HL-60/S4 treated with retinoic acid at 250 ng/mL for 4 days and 3 days (cell line): ENCODE results near the gene TENM4.

Experiments used
- in situ Hi-C: fragments of 300-500 bp; cut with MboI; formaldehyde crosslinking; loops from 2 replicates; pipeline ENCODE4 v1.7.0; 2022; ENCODE audit warnings: low sequenced_read_pairs

The TENM4 gene

GRCh38 chr11:78952175-78952574 lies 488.7 kb downstream of the TENM4 start:
- in situ Hi-C loops, result no loop called here

DNA sequence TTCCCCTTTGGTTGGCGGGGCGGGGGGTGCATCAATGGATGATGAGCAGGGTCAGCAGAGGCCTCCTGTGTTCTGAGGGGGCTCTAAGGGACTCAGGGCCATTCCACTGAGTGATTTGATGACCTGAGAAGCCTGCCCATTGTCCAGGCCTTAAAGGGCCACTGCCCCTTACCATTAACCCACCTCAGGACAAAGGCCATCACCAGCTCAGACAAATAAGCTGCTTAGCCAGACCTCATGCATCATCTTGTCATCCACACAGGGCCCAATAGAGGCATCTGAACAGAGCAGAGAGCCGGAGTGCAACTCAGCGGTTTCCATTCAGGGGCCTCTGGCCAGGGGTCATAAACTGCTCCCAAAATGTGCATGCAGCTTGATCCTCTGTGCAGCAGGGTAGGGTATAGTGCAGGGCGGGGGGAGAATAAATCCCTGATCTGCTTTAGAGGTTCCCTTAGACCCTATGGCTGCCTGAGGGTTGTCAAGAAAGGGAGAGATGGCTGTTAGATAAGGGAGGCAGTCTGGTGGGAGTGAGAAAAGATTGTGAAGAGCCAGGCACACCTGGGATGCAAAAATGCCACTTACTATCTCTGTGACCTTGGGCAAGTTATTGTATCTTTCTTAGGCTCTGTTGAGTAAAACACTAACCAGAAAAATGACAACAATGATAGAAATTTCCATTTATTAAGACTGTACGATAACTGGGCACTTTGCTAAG lies 490.7 kb downstream of the TENM4 start:
- in situ Hi-C loops, result no loop called here

DNA sequence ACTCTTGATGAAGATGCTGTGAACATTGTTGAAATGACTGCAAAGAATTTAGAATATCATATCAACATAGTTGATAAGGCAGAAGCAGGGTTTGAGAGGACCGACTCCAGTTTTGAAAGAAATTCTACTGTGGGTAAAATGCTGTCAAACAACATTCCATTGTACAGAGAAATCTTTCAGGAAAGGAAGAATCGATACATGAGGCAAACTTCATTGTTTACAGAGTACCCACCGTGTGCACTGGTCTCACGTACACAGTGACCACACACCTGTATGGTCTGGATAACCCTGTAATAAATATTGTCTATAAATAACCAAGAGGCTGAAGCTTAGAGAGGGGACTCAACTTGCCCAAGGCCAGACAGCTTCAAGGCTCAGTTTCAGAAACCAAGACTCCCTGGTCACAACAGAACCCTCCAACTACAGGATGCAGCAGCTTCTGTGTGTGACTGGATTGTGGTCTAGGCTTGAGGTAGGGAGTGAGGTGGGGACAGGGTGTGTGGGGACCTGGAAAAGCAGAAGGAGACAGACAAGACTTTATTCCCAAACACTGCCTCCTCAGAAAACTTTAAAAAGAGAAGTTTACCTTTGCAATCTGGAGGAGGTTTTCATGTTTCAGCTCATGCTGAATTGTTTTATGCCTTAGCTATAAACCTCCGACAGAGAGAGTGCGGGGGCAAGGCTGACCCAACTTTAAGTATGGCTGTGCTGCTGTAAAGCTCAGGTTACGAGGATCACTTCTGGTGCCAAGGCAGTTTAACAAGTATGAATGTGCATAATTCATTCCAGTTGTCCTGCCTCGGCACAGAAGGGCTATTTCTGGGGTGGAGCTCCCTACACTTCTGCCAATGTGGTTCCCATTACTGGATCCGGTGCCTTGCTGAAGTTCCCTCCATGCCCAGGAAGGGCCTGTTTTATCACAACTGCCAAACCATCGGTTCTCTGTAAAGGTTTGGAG lies 493.6 kb downstream of the TENM4 start:
- in situ Hi-C loops, result no loop called here

DNA sequence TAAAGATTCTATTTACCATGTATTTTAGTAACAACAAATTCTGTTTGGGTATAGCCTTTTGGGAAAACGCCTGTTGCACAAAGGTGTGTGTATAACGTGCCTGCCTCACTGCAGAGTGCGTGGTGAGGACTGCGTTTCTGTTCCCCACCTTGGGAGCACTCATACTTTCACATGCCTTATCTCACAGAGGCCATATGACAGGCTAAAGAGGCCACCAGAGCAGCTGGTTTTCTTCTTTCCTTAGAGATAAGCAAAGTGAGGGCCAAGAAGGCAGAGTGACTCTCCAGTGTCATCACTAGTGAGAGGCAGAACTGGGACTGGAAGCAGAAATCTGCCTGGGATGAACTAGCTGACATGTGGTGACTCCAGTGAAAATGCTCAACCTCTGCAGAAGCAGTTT lies 497.0 kb downstream of the TENM4 start:
- in situ Hi-C loops, result no loop called here

- in situ Hi-C loops, result no loop called here
These were observed 497.7 kb downstream of the TENM4 start for GRCh38 chr11:78943154-78943553.

DNA sequence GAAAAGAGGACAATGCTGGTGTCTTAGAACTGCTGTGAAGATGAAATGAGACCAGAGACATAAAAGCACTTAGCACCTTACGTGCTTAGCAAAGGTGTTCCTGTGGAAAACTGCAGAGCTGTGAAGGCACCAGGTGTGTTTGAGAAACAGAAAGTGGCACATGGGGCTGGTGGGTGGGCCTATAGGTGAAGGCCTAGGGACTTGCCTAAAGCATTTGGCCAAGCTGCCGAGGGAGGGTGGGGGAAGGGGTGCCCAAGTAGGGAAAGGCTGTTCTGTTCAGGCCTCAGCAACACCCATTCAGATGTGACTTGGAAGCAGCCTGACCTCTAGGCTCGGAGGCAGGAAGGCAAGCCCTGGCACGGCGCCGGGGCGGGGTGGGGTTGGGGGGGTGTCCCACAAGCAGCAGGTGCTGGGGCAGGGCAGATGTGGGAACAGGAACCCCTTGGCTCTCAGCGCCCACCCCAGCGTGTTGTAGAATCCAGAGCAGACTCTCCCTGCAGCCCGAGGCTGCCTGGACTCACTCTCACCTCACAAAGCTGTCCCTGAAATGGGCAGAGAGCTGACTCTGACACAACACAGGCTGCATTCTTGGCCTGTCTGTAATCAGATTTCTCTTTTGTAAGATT lies 499.5 kb downstream of the TENM4 start:
- in situ Hi-C loops, result no loop called here

DNA sequence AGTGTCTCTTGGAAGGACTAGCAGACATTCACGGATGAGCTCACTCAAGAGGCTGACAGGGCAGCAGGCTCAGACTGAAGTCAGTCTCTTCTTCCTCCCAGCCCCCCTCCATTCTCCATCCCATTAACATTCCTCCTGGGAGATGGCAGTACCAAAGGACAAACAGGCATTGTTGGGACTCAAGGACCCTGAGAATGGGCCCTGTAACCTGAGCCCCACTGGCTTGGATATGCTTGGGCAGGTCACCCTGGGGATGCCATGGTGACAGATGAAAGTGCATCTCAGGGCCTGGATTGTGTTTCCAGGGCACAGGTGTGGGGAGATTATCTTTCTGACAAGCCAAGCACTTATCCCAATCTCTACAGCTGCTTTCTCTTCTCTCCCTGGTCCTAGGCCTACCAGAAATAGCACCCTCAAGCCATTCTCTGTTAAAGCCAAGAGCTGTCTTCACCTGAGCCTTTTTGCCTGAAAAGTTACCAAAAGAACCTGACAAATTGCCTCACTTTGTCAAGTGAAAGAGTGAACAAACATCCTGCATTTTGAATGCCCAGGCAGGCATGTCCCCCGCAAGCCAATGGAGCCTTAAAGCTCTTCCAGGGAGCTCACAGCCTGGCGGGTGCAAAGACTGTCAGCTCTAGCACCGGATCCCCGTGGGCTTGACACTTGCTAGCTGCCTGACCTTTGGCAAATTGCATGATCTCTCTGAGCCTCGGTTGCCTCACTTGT lies 500.2 kb downstream of the TENM4 start:
- in situ Hi-C loops, result no loop called here

GRCh38 chr11:78938971-78939370 lies 501.9 kb downstream of the TENM4 start:
- in situ Hi-C loops, result no loop called here

DNA sequence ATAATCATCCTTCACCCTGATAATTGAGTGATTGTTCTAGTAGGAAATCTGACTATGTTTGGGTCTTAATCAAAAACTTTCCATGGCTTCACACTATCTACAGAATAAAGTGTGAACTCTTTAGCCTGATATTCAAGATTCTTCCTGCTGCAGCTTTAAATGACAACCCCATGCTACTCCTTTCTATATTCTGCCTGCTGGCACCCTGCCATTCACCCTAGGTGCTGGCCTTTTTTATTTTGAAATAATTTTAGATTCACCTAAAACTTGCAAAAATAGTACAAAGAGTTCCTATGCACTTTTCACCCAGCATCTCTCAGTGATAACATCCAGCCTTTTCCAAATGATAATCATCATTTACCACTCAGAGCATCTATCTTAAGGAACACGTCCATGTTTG lies 502.8 kb downstream of the TENM4 start:
- in situ Hi-C loops, result no loop called here

GRCh38 chr11:78935398-78936068 lies 505.3 kb downstream of the TENM4 start:
- in situ Hi-C loops, result no loop called here

GRCh38 chr11:78933350-78933749 lies 507.5 kb downstream of the TENM4 start:
- in situ Hi-C loops, result no loop called here

DNA sequence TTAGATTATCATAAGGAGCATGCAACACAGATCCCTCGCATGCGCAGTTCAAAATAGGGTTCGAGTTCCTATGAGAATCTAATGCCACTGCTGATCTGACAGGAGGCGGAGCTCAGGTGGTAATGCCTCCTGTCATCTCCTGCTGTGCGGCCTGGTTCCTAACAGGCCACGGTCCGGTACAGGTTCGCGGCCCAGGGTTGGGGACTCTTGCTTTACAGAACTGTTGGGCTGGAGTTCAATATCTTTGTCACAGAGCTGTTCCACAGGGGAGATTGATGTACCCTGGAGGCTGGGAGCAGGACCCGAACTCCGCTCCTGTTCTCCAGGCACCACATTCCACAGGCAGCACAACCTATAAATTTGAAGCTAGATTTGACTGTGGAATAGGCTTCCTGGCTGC lies 508.1 kb downstream of the TENM4 start:
- in situ Hi-C loops, result no loop called here

DNA sequence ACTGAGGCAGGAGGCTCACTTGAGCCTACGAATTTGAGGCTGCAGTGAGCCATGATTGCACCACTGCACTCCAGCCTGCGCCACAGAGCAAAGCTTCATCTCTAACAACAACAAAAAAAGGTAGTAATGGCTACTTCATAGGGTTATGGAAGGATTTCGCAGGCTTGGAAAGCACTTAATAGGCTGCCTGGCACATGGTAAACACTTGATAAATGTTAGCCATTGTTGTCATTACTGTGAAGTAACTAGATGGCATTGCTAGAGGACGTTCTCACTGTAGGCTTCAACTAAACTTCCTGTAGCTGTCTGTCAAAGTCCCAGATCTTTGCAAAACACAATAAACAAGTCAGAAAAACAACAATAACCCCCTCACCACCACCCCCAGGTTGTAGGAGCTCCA lies 508.9 kb downstream of the TENM4 start:
- in situ Hi-C loops, result no loop called here

- in situ Hi-C loops, result no loop called here
These were observed 509.9 kb downstream of the TENM4 start for GRCh38 chr11:78930810-78931523.

- in situ Hi-C loops, result no loop called here
These were observed 511.0 kb downstream of the TENM4 start for GRCh38 chr11:78929906-78930220.

DNA sequence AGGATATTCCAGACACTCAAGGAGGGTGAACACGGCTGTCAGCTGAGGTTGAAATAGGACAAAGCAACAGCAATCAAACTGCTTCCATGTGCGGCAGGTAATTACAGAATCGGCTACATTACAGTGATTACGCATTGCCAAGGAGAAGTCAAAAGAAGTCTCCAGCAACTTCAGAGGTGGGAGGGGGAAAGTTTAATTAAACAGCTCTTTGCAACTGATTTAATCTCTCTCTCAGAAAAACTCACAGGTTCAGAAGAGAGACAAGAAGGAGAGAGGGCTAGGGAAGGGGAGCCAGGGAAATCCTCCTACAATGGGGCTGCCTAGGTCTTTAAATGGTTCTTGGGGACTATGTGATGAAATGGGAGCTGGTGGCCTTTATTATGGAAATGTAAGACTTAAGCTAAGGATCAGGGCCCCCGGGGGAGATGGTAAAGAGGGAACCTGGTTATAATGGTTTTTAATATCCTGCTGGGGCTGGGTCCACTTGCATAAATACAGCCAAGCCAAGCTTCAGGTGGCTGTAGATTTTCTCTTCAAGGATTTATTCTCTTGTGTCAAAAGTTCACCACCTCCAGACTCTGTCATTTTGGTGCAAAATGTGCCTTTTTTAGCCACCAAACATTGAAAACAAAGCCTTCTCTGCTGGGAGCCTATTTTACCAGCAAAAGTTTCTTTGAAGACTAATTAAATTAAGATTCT lies 511.5 kb downstream of the TENM4 start:
- in situ Hi-C loops, result no loop called here

GRCh38 chr11:78927511-78927910 lies 513.3 kb downstream of the TENM4 start:
- in situ Hi-C loops, result no loop called here

DNA sequence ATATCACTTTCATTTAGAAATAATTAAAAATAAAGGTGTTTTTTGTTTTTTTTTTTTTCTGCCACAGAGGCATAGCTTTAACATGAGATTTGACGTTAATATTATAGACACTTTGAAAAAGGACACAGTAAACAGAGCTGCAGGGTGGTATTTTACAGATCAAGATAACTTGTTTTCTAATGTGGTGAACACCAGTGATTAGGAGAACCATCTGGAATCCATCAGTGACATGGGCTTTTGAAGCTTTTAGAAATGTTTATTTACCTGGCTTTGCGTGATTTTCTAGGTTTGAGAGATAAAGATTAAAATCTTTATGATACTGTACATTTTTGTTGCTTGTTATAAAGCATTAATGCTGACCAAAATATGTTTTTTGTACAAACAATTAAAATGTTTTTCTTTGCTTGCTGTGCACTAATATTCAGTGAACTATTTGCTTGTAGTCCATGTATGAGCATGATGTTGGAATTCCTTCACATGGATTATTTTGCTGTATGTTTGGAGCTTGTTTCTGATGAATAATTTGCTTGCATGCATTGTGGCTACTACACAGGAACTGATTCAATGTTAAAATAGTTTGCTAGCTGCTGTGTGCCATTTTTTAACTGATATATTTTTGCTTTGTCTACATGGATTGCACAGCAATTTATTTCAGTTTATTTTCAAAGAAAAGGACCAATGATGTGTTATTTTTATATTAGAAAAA lies 514.0 kb downstream of the TENM4 start:
- in situ Hi-C loops, result no loop called here

DNA sequence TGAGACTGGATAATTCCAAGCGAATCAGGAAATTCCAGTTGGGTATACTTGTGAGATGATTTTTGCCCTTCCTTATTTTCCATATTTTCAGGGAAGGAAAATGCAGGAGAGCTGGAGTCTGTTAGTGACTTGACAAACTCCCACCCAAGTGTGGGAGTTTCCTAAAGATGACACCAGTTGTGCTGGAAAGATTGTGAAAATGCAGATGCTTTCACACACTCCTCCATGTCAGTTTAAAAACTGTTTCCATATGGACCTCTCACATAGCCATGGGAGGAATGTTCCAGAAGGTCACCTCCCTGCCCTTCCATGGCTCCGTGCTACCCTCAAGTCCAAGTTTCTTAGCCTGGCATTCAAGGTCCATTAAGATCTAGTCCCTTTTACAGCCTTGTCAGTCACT lies 515.4 kb downstream of the TENM4 start:
- in situ Hi-C loops, result no loop called here
